GM18502 (cell line): ENCODE results near the gene PLCD3.

Source experiments
- ATAC-seq: cut with Tn5 transposase; IDR thresholded peaks from one replicate; pipeline ENCODE4 v1.9.1; 2021; ENCODE audit warnings: mild to moderate bottlenecking; ENCODE audit not compliant: unreplicated experiment, poor library complexity

The PLCD3 gene

DNA sequence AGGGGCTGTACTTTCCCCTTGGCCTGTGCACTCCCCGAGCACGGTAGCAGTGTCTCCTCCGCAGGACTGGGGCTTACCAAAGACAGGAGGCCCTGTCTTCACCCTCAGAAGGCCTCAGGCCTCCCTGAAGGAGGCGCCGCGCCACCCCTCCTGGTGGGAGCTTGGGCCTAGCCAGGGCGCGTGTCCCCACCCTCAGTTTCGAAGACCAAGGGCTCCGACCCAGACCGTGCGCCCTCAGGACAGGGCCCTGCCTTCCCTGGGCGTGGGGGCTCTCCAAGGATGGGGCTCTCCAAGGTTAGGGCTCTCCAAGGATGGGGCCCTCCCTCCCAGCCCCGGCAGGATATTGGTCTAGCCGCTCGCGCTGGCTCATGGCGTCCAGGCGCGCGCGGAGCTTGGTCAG lies 11.8 kb downstream of the PLCD3 start:
- ATAC-seq = no peak

DNA sequence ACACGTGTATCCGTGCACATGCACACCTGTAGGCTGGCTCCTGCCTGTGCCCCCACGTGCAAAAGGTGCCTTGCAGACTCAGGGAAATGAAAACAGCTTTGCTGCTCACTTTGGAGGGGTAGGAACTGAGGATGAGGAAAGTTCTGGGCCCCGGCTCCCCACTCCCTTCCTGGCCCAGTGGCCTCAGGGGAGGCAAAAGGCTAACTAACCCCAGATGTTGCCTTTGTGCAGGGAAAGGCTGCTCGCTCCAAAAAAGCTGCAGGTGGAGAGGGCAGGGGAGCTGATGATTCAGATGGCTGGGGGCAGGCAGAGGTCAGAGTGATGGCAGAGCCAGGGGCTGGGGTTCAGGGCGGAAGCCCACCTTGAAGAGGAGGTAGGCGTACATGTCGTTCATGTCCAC lies 12.4 kb downstream of the PLCD3 start:
- no peak for ATAC-seq

DNA sequence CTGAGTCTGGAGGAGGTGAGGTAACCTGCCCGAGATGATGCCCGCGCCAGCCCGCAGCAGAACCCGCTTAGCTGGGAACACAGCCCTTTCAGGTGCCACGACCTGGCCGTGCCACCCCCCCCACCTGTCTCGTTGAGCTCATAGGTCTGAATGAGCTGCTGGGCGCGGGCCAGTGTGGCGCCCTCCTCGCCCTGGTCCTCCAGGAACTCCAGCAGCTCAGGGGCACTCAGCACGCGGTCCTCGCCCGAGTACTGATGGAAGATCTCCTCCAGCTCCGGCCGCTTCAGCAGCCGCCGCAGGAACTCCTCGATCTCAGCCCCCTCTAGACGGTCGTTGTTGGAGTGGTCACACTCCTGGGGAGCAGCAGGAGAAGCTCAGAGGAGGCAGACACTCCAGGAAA lies 13.6 kb downstream of the PLCD3 start:
- no peak for ATAC-seq

DNA sequence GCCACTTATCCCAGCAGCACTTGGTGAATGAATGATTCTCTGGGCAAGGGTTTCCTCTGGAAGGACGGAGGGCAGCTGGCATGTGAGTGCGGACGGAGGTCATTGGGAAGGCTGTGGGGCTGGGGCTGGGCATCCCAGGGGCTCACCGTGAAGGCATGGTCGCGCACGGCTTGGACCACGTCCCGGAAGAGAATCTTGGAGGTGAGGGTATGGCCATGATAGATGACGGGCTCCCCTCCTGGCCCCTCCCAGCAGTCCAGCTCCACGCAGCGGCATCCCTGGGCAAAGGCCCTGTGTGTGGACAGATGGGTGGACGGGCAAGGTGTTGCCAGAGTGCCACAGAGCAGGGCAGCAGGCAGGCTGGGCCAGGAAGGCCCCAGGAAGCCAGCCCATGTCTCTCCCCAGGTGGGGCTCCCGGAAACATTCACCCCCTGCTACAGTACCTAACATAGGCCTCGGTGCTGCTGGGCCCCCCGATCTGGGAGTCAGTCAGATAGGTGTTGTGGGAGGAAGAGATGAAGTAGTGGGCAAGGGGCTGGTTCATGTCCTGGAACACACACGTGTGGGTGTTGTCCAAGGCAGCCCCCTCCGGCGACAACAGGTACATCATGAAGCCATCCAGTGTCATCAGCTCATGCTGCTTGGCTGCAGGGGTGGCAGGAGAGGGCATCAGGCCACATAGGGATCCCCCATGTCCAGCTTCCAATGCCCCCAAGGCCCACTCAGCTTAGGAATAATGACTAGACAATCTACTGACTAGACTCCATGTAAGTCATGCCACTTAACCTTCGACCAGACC lies 14.3 kb downstream of the PLCD3 start:
- no peak for ATAC-seq

DNA sequence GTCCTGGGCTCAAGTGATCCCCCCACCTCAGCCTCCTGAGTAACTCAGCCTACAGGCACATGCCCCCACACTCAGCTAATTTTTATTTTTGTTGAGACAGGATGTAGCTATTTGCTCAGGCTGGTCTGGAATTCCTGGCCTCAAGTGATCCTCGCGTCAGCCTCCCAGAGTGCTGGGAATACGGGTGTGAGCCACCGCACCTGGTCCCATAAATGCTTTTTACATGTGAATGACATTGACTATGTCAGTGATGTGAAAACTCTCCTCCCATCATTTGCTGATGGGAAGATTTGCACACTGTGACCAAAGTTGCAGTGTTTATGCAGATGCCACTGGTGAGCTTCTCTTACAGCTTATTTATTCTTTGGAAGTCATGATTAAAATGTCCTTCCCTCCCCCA lies 15.0 kb downstream of the PLCD3 start:
- ATAC-seq = no peak

- ATAC-seq = no peak
Measured at GRCh38 chr17:45116434-45117016, 15.8 kb downstream of the PLCD3 start.

- ATAC-seq = no peak
Measured at GRCh38 chr17:45115871-45116270, 16.4 kb downstream of the PLCD3 start.

- no peak for ATAC-seq
Measured at GRCh38 chr17:45115015-45115625, 17.2 kb downstream of the PLCD3 start.

GRCh38 chr17:45114117-45114932 lies 18.0 kb downstream of the PLCD3 start:
- ATAC-seq = no peak

GRCh38 chr17:45113424-45113754 lies 18.9 kb downstream of the PLCD3 start:
- ATAC-seq = no peak

DNA sequence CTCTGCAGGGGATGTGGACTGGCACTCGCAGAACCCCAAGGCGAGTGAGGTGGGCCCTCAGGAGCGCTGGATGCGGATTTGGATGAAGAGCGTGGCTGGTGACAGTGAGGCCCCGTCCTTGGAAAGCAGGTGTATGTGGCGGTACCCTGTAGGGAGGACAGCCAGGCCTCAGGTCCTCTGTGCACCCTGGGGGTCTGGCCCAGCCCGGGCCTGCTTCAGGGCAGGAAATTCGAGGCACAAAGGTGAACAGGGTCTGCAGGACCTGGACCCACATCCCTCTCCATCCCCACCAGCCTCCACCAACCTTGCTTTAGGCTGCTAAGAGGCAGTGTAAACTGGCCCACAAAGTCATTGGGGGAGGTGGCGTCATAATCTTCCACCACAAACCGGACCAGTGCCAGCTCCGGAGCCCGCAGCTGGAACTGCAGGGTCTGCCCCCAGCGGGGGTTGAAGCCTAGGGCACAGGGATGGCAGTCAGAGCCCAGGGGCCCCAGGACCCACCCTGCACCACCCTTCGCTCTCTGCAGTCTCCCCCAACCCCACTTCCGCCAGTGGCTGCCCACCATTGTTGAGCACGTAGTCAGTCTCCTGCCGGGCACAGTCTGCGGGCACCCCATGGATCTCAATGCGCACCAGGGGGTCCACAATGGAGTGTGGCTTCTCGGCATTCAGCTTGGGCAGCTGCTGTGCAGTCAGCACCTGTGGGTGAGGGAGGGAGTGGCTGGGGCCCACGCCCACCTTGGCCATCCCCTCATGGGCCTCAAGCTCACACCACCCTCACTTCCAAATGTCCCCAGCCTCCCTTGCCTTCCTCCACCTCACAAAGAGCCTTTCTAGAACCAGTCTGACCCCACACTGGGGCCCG lies 19.5 kb downstream of the PLCD3 start:
- ATAC-seq = no peak

GRCh38 chr17:45111850-45112249 lies 20.5 kb downstream of the PLCD3 start:
- ATAC-seq = no peak

DNA sequence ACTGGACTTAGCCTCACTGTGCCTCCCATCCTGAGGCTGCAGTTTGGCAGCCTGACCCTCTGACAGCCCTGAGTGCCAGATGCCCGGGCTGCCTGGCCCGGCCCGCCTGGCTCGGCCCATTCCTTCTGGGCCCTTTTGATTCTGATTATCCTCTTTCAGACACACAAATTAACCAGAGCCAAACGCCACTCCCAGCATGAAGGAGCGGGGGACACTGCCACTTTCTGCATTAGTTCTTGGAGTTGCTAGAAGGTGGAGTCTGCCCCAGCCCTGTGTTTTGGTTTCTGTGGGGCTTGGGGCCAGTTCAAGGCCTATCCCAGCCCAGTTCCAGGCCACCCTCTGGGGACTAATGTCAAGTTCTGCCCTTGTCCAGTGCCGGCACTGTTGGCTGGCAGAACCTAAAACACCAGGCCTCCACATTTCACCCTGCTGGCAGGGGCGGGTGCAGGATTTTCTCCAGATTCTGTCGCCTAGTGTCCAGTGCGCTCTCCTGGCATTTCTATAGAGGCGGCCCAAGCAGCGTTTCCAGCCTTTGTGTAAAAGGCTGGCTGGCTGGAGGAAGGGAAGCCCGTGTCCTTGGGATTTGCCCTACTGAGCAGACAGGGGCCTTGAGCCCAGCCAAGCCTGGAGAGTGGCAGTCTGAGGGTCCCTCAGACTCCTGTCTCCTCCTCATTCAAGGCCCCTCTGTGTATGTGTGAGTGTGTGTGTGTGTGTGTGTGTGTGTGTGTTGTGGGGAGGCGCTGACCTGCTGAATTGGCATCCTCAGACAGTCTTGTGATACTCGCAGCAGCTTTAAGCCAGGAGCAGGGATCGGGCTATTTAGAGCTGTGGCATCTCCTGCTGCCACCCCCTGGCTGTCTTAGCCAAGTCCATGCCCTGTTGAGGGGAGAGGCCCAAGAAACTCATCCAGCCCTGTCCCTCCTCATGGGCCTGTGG lies 21.4 kb downstream of the PLCD3 start:
- no peak for ATAC-seq

- no peak for ATAC-seq
Measured at GRCh38 chr17:45108595-45109521, 23.5 kb downstream of the PLCD3 start.

DNA sequence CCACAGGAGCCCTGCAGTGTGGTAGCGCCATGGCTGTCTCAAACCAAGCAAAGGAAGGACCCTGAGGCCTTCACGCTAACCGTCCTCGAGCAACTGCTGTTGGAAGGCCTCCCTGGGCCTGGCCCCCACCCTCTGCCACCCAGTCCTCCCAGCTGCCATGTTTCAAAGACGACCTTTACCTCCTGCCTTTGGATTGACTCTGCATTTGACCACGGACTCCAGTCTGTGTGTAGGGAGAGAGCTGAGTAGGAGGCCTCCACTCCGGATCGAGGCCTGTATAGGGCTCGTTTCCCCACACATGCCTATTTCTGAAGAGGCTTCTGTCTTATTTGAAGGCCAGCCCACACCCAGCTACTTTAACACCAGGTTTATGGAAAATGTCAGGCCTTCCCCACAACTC lies 24.3 kb downstream of the PLCD3 start:
- no peak for ATAC-seq

DNA sequence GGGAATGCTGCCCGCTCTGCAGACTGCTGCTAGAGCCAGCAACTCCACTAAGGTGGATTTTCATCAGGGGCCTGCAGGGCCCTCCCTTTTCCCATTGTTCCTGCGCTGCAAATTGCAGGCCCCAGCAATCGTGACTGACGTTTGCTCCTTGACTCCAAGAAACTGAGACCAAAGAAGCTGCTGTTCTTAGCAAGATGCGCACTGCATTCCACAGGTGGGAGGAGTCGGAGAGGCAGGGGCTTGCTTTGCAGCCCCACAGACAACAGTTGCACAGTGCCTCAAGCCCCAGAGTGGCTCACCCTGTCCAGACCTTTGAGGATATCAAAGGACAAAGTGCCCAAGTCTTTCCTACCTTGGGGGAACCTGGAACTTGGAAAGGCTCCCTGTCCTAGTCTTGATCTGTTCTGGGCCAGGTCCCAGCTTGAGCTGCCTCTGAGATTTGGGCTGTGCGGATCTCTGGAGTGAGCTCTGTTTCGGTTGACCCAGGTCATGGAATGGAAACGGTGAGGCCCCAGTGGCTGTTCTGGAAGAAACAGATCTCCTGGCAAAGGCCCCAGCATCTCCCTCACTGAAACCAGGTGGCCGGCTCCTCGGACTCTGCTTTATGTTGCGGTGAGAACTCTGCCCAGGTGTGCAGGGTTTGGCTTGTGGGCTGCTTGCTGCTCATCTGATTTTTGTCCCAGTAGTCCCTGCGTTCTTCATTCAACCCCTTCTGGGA lies 24.9 kb downstream of the PLCD3 start:
- no peak for ATAC-seq

DNA sequence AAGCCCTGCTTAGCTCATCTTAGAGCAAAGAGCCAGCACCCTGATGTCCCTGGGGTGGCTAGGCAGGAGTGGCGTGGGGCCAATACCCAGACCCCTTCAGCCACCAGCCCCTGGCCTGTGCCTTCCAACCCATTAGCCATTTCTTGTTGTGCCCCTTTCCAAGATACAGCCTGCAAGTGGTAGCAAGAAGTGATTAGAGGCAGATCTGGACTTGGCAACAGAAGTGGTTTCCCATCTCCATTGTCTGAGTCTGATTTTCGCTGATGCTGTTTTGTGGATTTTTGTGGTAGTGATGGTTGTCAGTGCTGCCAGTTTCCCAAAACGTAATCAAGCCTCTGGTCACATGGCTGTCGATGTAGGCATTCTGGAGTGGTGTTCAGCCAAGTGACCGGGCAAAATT lies 25.7 kb downstream of the PLCD3 start:
- no peak for ATAC-seq
